GM12878 (cell line): ENCODE results near the gene PKP3. TPM values are rescaled to one million over a fixed set of nuclear protein-coding genes. Genes with fewer than 3 reads are reported as not detected.

Experiments
- ATAC-seq: fragments of 200-7000 bp; cut with Tn5 transposase; 3 replicates; pipeline ENCODE4 v1.9.1; 2020; ENCODE audit warnings: mild to moderate bottlenecking, moderate library complexity
- BruUV-seq: library from RNA; stranded (reverse); fragments of 400-500 nt; replicated peaks from 2 replicates; lab custom pipeline; 2021; lab: Mats Ljungman, UMichigan
- CTCF ChIA-PET: fragments of 300-600 bp; sonication (Branson Sonifier 250); formaldehyde crosslinking; extraction: SDS; loops from one replicate; lab custom pipeline; 2021; ENCODE audit warnings: inconsistent platforms; lab: Yijun Ruan, JAX
- POLR2A ChIA-PET: fragments of 350-600 bp; formaldehyde crosslinking; extraction: SDS; loops from one replicate; lab custom pipeline; 2021; ENCODE audit warnings: inconsistent platforms; lab: Charles Lee
- RAD21 ChIA-PET: fragments of 300-600 bp; sonication (Branson Sonifier 250); formaldehyde crosslinking; loops from one replicate; lab custom pipeline; 2023; ENCODE audit warnings: antibody characterized with exemption; ENCODE audit not compliant: unreplicated experiment; lab: Charles Lee
- SMC1A ChIA-PET: fragments of 300-600 bp; sonication (Branson Sonifier 250); formaldehyde crosslinking; loops from one replicate; lab custom pipeline; 2023; ENCODE audit not compliant: unreplicated experiment, uncharacterized antibody; lab: Charles Lee
- DNase-seq: peaks from one replicate; pipeline ENCODE4 v3.0.0-alpha.2; 2011; ENCODE audit warnings: low read depth, low spot score
- FAIRE-seq: peaks from 3 replicates; lab custom pipeline; 2011; peaks lifted over from hg19 to GRCh38; lab: Jason Lieb, UNC
- H2AFZ ChIP-seq: 2 replicates; pipeline ENCODE4 v1.6.0; 2011; ENCODE audit warnings: low read depth, low read length, control low read depth; ENCODE audit not compliant: control insufficient read depth
- H3K27ac ChIP-seq: 2 replicates; pipeline ENCODE4 v1.5.1; 2011; ENCODE audit warnings: control low read depth; ENCODE audit not compliant: control insufficient read depth, insufficient read depth
- H3K27me3 ChIP-seq, 2 experiments: replicated peaks in 1 of 2; 2 replicates each; pipeline versions ENCODE4 v1.6.0 to v1.6.1; 2011; ENCODE audit warnings: low read length in 1 of 2; ENCODE audit not compliant: control insufficient read depth in 2 of 2, insufficient read depth in 2 of 2
- H3K36me3 ChIP-seq, 2 experiments: 2 replicates each; pipeline ENCODE4 v1.5.1; 2011; ENCODE audit warnings: low read length in 1 of 2; ENCODE audit not compliant: control insufficient read depth in 2 of 2, insufficient read depth in 2 of 2
- H3K4me1 ChIP-seq: 2 replicates; pipeline ENCODE4 v1.6.1; 2011; ENCODE audit warnings: mild to moderate bottlenecking, low read length, moderate library complexity, mixed read lengths; ENCODE audit not compliant: control insufficient read depth, insufficient read depth
- H3K4me2 ChIP-seq: 2 replicates; pipeline ENCODE4 v1.6.0; 2011; ENCODE audit warnings: control low read depth; ENCODE audit not compliant: control insufficient read depth, insufficient read depth
- H3K4me3 ChIP-seq: fragments of 200-600 bp; sonication (generic); 2 replicates; pipeline ENCODE4 v1.5.1; 2016
- H3K79me2 ChIP-seq: 2 replicates; pipeline ENCODE4 v1.6.0; 2011; ENCODE audit warnings: low read length; ENCODE audit not compliant: control insufficient read depth, insufficient read depth
- H3K9ac ChIP-seq: 2 replicates; pipeline ENCODE4 v1.8.0; 2011; ENCODE audit warnings: low read length, control low read depth, mixed read lengths; ENCODE audit not compliant: control insufficient read depth, insufficient read depth
- H3K9me3 ChIP-seq: replicated peaks from 3 replicates; pipeline ENCODE4 v1.5.1; 2011; ENCODE audit warnings: mild to moderate bottlenecking, low read length; ENCODE audit not compliant: control insufficient read depth, insufficient read depth
- H4K20me1 ChIP-seq: 2 replicates; pipeline ENCODE4 v1.6.0; 2011; ENCODE audit not compliant: control insufficient read depth, insufficient read depth
- BRCA1 ChIP-seq: IDR thresholded peaks from 2 replicates; pipeline ENCODE4 v1.6.1; 2011; ENCODE audit warnings: low read depth, low read length, improper control_type of control experiment
- CBFB ChIP-seq: IDR thresholded peaks from 2 replicates; pipeline ENCODE4 v1.6.1; 2016; ENCODE audit warnings: antibody characterized with exemption, low read depth
- CREB1 ChIP-seq: IDR thresholded peaks from 2 replicates; pipeline ENCODE4 v1.6.1; 2012; ENCODE audit warnings: low read depth, mild to moderate bottlenecking, inconsistent platforms
- EGR1 ChIP-seq, 2 experiments: IDR thresholded peaks; 1 replicate in 1 of 2; 2 replicates in 1 of 2; pipeline ENCODE4 v1.6.1; 2011 to 2012; ENCODE audit warnings: low read depth in 2 of 2, low read length in 2 of 2, borderline replicate concordance in 1 of 2, mild to moderate bottlenecking in 1 of 2, moderate library complexity in 1 of 2
- ETV6 ChIP-seq, 2 experiments: fragments of 450-650 bp in 1 of 2; IDR thresholded peaks in 1 of 2; conservative IDR thresholded peaks in 1 of 2; 2 replicates each; pipeline ENCODE4 v1.6.1; 2014; ENCODE audit warnings: antibody characterized with exemption in 1 of 2, borderline replicate concordance in 1 of 2, low read depth in 1 of 2, mild to moderate bottlenecking in 1 of 2, moderate library complexity in 1 of 2
- IRF4 ChIP-seq: IDR thresholded peaks from 2 replicates; pipeline ENCODE4 v1.6.1; 2011; ENCODE audit warnings: low read depth, low read length
- MTA2 ChIP-seq: fragments of 450-650 bp; IDR thresholded peaks from 2 replicates; pipeline ENCODE4 v1.6.1; 2016; ENCODE audit warnings: low read depth, mild to moderate bottlenecking, moderate library complexity
- NFYA ChIP-seq: IDR thresholded peaks from 2 replicates; pipeline ENCODE4 v1.6.1; 2011; ENCODE audit warnings: low read depth, mild to moderate bottlenecking, low read length, improper control_type of control experiment, borderline replicate concordance
- NRF1 ChIP-seq: conservative IDR thresholded peaks from 2 replicates; pipeline ENCODE4 v1.6.1; 2011; ENCODE audit warnings: mild to moderate bottlenecking, low read depth, low read length, improper control_type of control experiment
- SMARCA5 ChIP-seq: fragments of 450-650 bp; IDR thresholded peaks from 2 replicates; pipeline ENCODE4 v1.6.1; 2017; ENCODE audit warnings: mild to moderate bottlenecking
- SMC3 ChIP-seq: IDR thresholded peaks from 2 replicates; pipeline ENCODE4 v1.6.1; 2011; ENCODE audit warnings: low read length, improper control_type of control experiment, borderline replicate concordance
- SREBF2 ChIP-seq: IDR thresholded peaks from 2 replicates; pipeline ENCODE4 v1.6.1; 2012; ENCODE audit warnings: mild to moderate bottlenecking, low read length
- TAF1 ChIP-seq: IDR thresholded peaks from 2 replicates; pipeline ENCODE4 v1.6.1; 2011; ENCODE audit warnings: mild to moderate bottlenecking, low read depth, low read length, borderline replicate concordance
- WGBS: methylation state at CpG from one replicate; pipeline ENCODE4 v1.1.6; 2016; ENCODE audit warnings: low lambda C conversion rate; ENCODE audit not compliant: insufficient replicate concordance, insufficient coverage; ENCODE audit errors: missing lambda C conversion rate; 5-methylcytosine and 5-hydroxymethylcytosine counted together
- in situ Hi-C: fragments of 300-500 bp; cut with MboI; formaldehyde crosslinking; loops from 9 replicates; pipeline ENCODE4 v1.14.3; 2018; ENCODE audit warnings: mixed read lengths
- intact Hi-C: fragments of 100-400 bp; cut with micrococcal nuclease; formaldehyde crosslinking; loops from one replicate; pipeline ENCODE4 v1.14.2; 2022; ENCODE audit not compliant: unreplicated experiment
- polyA plus RNA-seq, 11 experiments: library from polyadenylated mRNA; depleted of rRNA in 4 of 11; unstranded in 6 of 11; stranded (reverse) in 5 of 11; fragments of >200 nt; fragmentation: Nextera tagmentation in 4 of 11; fragmentation: Illumina TruSeq in 1 of 11; extraction: Ambion mirVana in 4 of 11; extraction: Trizol in 1 of 11; gene quantifications; 1 replicate in 1 of 11; 2 replicates in 10 of 11; pipeline versions ENCODE4 v1.2.1 to v1.2.3, GENCODE V29; 2011 to 2016; ENCODE audit warnings: inconsistent platforms in 2 of 11, missing spikeins in 2 of 11, low read depth in 1 of 11
- total RNA-seq, 4 experiments: library from RNA; depleted of rRNA in 3 of 4; stranded (reverse); fragments of >200 nt in 3 of 4; fragmentation: Illumina TruSeq in 1 of 4; extraction: Trizol in 1 of 4; gene quantifications; 2 replicates each; pipeline versions ENCODE4 v1.2.1 to v1.2.3, GENCODE V29; 2013 to 2021
- TF ChIP-seq, protein P1 (sequence below): IDR thresholded peaks from 2 replicates; pipeline ENCODE4 v1.6.1; 2011; ENCODE audit warnings: borderline replicate concordance, low read depth, mild to moderate bottlenecking, moderate library complexity, low read length; ENCODE audit not compliant: insufficient read depth, poor library complexity, severe bottlenecking
- TF ChIP-seq, protein P2 (sequence below): fragments of 450-650 bp; formaldehyde crosslinking; IDR thresholded peaks from 2 replicates; pipeline ENCODE4 v1.4.0; 2020; ENCODE audit warnings: mild to moderate bottlenecking, moderate library complexity
- TF ChIP-seq, protein P3 (sequence below): fragments of 450-650 bp; IDR thresholded peaks from 2 replicates; pipeline ENCODE4 v1.6.1; 2014; ENCODE audit warnings: mild to moderate bottlenecking
- TF ChIP-seq, protein P4 (sequence below): fragments of 450-650 bp; IDR thresholded peaks from 2 replicates; pipeline ENCODE4 v1.6.1; 2017; ENCODE audit warnings: low read depth, mild to moderate bottlenecking, moderate library complexity

Gene PKP3
- total and polyA plus RNA-seq, 10 of the 15 experiments (the other 5 are each of a cell fraction or from before 2014, with no cell fraction given), result 0.45 to 0.90 TPM; not detected in 8

DNA sequence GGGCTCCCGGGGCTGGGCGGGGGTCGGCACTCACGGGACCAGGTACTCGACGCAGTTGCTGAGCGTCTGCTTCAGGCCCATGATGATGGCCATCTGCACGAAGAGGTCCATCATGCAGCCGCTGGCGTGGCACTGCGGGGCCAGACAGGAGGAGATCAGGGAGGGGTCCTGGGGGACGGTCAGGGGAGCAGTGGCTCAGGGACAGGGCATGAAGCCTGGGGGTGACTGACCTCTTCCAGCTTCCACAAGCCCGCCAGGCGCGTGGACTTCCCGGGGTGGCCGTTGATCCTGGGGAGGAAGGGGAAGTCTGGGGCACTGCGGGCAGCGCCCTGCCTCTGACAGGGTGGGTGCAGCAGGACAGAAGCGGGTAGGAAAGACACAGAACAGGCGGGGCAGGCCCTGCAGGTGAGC, 26.9 kb downstream of the PKP3 start:
- Histone ChIP-seq H3K27ac (no peak overlapping the region), H4K20me1 (no peaks in the 10 kb centered on the region), H3K9ac (no peak overlapping the region), H3K4me2 (no peak overlapping the region), H2AFZ (no peak overlapping the region), H3K4me1 (no peaks in the 10 kb centered on the region; the same call in 1 of the 2 replicates), H3K9me3 (no peaks in the 10 kb centered on the region), H3K27me3 (no peaks in the 10 kb centered on the region), H3K79me2 (no peaks in the 10 kb centered on the region), H3K36me3 (no peaks in the 10 kb centered on the region), H3K4me3 (no peak overlapping the region)
- ChIA-PET POLR2A (no interaction called here), RAD21 (no interaction called here), SMC1A (no interaction called here), CTCF (no interaction called here)
- no TSS peak for BruUV-seq
- TF ChIP-seq EGR1 (IDR thresholded peaks at IDR 0.05; ENCODE audit: borderline replicate concordance in 1 of 2, low read depth in 2 of 2, low read length in 2 of 2), result no peak
- TF ChIP-seq, protein P1, sequence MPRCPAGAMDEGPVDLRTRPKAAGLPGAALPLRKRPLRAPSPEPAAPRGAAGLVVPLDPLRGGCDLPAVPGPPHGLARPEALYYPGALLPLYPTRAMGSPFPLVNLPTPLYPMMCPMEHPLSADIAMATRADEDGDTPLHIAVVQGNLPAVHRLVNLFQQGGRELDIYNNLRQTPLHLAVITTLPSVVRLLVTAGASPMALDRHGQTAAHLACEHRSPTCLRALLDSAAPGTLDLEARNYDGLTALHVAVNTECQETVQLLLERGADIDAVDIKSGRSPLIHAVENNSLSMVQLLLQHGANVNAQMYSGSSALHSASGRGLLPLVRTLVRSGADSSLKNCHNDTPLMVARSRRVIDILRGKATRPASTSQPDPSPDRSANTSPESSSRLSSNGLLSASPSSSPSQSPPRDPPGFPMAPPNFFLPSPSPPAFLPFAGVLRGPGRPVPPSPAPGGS, result no peak
- TF ChIP-seq NFYA, result no peak
- TF ChIP-seq SREBF2, result no peak
- TF ChIP-seq BRCA1, result no peak
- TF ChIP-seq, protein P2, sequence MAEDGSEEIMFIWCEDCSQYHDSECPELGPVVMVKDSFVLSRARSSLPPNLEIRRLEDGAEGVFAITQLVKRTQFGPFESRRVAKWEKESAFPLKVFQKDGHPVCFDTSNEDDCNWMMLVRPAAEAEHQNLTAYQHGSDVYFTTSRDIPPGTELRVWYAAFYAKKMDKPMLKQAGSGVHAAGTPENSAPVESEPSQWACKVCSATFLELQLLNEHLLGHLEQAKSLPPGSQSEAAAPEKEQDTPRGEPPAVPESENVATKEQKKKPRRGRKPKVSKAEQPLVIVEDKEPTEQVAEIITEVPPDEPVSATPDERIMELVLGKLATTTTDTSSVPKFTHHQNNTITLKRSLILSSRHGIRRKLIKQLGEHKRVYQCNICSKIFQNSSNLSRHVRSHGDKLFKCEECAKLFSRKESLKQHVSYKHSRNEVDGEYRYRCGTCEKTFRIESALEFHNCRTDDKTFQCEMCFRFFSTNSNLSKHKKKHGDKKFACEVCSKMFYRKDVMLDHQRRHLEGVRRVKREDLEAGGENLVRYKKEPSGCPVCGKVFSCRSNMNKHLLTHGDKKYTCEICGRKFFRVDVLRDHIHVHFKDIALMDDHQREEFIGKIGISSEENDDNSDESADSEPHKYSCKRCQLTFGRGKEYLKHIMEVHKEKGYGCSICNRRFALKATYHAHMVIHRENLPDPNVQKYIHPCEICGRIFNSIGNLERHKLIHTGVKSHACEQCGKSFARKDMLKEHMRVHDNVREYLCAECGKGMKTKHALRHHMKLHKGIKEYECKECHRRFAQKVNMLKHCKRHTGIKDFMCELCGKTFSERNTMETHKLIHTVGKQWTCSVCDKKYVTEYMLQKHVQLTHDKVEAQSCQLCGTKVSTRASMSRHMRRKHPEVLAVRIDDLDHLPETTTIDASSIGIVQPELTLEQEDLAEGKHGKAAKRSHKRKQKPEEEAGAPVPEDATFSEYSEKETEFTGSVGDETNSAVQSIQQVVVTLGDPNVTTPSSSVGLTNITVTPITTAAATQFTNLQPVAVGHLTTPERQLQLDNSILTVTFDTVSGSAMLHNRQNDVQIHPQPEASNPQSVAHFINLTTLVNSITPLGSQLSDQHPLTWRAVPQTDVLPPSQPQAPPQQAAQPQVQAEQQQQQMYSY, result no peak
- TF ChIP-seq ETV6 (conservative IDR thresholded peaks at IDR 0.05 in 1 of 2, IDR thresholded peaks at IDR 0.05 in 1 of 2; ENCODE audit: borderline replicate concordance in 1 of 2, low read depth in 1 of 2), result no peak
- TF ChIP-seq, protein P3, sequence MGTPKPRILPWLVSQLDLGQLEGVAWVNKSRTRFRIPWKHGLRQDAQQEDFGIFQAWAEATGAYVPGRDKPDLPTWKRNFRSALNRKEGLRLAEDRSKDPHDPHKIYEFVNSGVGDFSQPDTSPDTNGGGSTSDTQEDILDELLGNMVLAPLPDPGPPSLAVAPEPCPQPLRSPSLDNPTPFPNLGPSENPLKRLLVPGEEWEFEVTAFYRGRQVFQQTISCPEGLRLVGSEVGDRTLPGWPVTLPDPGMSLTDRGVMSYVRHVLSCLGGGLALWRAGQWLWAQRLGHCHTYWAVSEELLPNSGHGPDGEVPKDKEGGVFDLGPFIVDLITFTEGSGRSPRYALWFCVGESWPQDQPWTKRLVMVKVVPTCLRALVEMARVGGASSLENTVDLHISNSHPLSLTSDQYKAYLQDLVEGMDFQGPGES, result no peak
- TF ChIP-seq, protein P4, sequence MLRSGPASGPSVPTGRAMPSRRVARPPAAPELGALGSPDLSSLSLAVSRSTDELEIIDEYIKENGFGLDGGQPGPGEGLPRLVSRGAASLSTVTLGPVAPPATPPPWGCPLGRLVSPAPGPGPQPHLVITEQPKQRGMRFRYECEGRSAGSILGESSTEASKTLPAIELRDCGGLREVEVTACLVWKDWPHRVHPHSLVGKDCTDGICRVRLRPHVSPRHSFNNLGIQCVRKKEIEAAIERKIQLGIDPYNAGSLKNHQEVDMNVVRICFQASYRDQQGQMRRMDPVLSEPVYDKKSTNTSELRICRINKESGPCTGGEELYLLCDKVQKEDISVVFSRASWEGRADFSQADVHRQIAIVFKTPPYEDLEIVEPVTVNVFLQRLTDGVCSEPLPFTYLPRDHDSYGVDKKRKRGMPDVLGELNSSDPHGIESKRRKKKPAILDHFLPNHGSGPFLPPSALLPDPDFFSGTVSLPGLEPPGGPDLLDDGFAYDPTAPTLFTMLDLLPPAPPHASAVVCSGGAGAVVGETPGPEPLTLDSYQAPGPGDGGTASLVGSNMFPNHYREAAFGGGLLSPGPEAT, result no peak
- TF ChIP-seq IRF4, result no peak
- no peak for TF ChIP-seq SMC3
- no peak for TF ChIP-seq SMARCA5
- TF ChIP-seq TAF1, result no peak
- no peak for TF ChIP-seq MTA2
- no peak for TF ChIP-seq NRF1
- TF ChIP-seq CBFB, result no peak
- no peak for TF ChIP-seq CREB1
- intact Hi-C loops (no loop called here), in situ Hi-C loops (no loop called here)
- WGBS, result 91% methylated on average over 19 of the region's 21 CpGs
- DNase-seq (no peak), FAIRE-seq (no peak), ATAC-seq (no peak)
